ENCODE measurements around the gene ANKRD13B.

GRCh38 chr17:29583324-29584248 is 9.3 kb upstream of the ANKRD13B start:
- TF ChIP-seq CTCF (IDR thresholded peaks at IDR 0.05) (no peak), POLR2A (IDR thresholded peaks at IDR 0.05) (no peak), POLR2AphosphoS5 (IDR thresholded peaks at IDR 0.05; ENCODE audit: insufficient read depth in 1 of 2, low read depth in 1 of 2) (no peak)
